Inflammatory macrophage treated with lipopolysaccharide for 4 hours (primary cell): Measurements from ENCODE around the gene COLQ.
"Not testable (repeated sequence)": the region's sequence is repeated elsewhere in the genome, so short reads cannot be mapped to it uniquely, and the experiment has no call there.

ENCODE experiments used
- DNase-seq: peaks from one replicate; pipeline ENCODE4 v3.0.0-alpha.2; 2020

COLQ gene

DNA sequence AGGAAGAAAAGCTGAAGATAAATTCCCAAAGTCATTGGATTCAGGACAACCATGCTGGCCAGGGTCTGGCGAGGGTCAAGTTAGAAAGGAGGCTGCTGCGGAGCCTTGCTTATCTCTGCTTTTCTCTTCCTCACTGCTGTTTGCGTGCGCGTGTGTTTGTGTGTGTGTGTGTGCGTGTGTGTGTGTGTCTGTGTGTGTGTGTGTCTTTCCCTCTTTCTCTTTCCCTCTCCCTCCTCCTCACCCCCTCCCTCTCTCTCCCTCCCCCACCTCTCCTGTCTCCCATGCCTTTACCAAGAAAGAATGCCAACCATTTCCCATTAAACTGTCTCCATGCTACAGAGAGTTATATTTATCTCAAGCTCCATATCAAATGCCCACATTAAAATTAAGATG is at the start of gene COLQ:
Gene COLQ, minus strand, starts transcription at position 134 of the 393 bp plus-strand sequence. Its CDS starts 81 bp downstream, at position 53.
- DNase-seq, result no peak

DNA sequence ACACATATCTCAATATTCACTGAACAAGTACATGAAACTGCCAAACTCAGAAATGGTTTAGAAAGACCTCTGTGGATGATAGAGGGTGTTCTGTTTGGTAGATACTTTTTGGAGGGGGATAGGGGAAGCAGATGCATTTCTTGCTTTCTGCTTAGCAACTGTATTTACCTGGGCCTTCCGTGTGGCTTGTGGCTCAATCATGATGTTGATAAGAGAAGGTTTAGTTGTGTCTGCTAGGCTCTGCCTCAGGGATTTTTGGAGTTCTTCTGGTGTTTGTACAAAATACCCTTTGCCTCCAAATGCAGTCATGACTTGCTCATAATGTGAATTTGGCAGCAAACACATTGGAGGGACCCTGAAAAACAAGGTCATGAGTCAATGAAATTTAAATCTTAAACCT is 41.7 kb upstream of the COLQ start:
- DNase-seq, result no peak

DNA sequence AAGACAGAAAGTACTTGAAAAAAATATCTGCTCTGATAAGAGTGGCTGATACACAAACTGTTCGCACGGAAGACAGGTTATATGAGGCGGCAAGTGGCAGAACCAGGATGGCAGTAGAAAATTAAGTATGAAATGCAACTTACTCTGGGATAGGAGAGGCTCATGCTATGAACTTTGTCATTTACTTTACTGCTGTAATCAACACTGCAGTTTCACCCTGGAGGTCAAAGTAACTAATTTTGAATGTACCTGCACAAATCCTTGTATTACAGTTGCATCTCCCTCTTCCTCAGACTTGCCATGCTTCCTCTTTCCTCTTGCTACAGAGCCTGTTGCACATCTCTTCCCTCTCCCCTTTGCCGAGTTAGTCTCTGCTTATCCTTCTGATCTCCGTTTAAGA is 41.1 kb upstream of the COLQ start:
- DNase-seq, result no peak

DNA sequence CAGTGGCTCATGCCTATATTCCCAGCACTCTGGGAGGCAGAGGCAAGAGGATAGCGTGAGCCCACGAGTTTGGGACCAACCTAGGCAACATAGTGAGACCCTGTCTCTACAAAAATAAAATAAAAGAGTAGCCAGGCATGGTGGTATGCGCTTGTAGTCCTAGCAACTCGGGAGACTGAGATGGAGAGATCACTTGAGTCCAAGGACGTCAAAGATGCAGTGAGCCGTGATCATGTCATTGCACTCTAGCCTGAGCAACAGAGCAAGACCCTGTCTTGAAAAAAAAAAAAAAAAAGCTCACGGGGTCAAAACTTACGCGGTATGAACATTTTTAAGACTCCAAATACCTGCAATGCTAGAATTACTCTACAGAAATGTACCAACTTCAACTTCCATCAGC is 37.1 kb upstream of the COLQ start:
- no peak for DNase-seq

DNA sequence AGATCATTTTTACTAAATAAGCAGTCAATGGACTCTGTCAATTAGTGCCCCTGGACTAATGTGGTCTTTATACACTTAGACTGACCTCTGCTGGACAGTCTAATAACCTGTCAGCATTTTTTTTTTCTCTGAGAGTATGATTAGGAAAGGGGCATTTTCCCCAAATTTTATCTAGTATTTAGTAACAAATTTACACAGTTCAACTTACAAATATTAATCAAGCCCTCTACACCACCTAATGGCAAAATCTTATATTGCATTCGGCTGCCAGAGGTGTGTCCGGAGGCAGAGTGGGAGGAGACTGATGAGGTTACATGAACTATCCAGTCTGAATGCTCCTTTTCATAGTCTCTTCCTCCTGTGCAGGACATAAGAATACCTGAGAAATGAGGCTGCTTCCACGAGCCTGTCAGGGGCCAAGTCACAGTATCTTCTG is 36.0 kb upstream of the COLQ start:
- DNase-seq, result peak; percentile 88

DNA sequence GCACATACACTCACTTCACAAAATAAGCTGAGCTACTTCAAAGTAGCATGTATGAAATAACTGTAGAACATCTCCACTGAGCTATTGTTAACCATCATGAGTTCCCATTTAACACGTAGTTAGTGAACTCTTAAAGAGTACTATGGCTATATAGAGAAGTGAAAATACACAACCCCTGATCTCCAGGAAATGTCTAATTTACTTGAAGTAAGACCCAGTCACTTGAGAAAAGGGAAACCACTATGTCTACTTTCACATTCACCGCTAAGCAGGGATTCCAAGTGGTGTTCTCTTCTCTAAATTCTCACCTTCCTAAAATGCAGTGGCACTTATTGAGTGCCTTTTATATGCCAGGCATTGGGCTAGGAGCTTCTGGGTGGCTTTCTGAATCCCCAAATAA is 35.0 kb upstream of the COLQ start:
- DNase-seq, result peak; percentile 97

DNA sequence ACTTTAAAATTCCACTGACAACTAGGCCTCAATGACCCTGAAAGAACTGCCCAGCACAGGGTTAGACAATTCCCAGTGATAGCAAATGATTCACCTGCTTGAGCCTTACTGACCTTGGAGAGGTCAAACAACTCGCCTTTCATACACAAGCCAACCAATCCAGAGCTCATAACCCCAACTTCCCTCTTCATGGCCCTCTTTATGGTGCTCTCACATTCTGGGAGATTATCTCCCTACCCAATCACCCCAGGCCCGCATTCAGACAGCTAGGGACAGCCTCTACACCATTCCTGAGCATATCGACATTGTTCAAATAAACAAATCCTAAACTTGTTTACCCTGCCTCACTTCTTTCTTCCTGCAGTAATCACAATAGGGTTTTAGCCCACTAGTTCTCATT is 32.2 kb upstream of the COLQ start:
- no peak for DNase-seq

DNA sequence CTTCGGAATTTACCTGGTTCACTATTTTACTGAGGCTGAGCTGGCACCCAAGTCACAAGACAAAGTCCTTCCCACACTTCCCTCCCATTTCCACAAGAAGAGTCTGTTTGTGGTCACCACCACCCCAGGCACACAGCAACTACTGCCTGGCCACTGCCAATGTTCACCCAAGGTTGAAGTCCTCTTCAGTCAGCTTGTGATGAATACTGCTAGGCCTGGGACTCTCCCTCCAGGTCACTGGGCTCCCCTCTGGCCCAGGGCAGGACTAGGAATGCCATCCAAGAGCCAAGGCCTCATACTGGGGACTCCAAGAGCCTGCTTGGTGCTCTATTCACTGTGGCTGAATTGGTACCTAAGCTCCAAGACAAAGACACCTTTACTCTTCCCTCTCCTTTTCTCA is 30.4 kb upstream of the COLQ start:
- no peak for DNase-seq

DNA sequence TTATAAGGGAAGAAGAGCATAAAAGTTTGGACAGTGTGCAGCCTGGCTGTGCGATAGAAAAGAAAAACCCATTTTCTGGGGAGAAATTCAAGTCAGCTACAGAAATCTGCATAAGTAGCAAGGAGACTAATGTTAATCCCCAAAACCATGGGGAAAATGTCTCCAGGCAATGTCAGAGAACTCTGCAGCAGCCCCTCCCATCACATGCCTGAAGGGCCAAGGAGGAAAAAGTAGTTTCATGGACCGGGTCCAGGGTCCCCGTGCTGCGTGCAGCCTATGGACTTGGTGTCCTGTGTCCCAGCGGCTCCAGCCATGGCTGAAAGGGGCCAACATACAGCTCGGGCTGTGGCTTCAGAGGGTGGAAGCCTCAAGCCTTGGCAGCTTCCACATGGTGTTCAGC is 28.3 kb upstream of the COLQ start:
- DNase-seq, result no peak

DNA sequence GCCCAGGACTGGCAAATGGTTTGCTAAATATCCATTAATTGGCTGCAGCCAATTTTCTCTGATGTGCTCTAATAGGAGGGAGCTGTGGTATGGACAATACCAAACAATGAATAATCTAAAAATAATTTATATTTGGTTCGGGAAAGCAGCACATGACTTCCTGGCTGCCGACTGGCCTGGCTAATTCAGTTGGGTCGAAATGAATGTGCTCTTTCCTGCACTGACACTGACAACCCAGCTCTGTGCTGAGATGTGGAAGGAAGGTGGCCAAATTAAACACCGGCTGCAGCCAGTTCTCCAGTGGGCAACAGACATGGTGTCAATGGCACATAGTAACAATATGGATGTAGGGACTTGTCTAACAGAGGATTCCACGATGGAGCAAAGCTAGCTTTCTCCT is 21.1 kb upstream of the COLQ start:
- no peak for DNase-seq

DNA sequence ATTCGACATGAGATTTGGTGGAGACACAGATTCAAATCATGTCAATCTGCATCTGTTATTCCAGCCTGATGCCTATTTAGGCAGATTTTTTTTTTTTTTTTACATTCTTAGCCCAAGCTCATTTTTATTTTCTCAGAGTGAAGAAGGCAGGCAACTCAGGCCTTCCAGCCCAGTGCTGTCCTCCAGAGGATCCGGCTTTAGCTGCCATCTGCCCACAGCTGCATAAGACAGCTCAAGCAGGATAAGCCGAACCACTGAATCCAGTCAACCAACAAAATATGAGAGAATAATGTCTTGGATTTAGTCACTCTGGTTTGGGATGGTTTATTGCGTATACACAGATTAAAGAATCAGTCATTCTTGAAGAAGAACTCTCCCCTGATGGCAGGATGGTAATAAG is 19.9 kb upstream of the COLQ start:
- no peak for DNase-seq

DNA sequence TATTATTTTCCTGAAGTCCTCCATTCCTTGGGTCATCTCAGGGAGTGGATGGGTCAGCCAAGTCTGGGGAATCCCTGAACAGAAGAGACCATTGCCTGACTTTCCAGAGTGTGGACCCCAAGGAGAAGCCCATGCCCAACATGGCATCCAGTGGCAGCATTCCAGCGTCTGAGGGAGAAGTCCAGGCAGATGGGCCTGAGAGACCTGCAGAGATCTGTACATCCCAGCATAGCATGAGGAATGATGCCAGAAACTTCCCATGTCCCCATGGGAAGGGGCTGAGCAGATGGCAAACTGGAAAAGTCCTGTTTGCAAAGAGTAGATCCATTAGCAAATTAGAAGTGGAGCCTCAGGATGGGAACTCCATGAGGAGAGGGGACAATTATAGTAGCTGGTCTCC is 17.6 kb upstream of the COLQ start:
- no peak for DNase-seq

DNA sequence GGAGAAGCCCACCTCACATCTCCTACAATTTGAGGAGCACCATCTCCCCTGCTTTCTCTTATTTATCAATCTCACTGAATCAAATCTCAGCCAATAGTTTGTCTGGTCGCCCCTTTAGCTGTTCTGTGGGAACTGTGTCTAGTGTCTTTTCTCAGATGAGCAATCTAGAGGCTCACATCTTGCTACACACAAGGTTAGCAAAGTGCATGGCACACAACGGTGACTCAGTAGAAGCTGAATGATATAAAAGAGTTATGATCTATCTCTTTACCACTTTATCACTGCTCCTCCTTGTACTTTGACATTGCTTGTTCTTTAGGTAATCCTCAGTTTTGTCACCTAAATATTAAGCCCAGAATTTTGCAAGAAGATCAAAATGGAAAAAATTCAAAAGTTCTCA is 16.8 kb upstream of the COLQ start:
- no peak for DNase-seq

DNA sequence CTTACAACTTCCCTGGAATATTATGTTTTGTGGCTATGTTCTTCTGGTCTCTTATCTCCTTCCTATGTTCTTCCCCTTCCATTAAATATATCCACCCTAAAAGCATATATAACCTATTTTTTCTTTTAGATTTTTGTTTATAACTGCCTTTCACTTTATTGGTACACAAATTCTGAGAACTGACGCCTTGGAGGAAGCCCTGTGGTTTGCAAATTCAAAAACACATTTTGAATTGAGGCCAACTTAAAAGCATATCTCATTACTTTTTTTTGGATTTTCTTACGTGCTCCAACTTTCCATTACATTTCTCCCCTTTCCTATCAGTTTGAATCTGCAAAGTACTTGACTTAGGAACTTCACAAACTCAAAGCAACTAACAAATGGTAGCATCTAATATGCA is 15.3 kb upstream of the COLQ start:
- DNase-seq, result no peak

DNA sequence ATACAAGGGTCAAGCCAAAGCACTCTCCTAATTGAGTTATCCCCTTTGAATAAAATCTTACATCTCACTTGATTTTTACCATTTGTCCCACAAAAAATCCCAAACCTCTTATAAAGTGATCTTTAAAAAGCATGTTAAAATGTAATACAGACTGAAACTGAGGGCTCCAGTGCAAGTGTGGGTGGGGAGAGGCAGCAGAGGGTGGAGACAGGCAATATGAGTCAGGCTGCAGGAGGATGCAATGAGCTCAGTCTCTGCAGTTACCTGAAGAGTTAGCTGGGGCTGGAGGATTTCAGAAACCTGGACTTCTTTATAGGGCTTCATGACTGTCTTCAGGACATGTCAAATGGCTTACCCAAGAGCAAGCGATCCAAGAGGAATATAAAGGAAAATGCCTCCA is 14.2 kb upstream of the COLQ start:
- peak; percentile 64 for DNase-seq

DNA sequence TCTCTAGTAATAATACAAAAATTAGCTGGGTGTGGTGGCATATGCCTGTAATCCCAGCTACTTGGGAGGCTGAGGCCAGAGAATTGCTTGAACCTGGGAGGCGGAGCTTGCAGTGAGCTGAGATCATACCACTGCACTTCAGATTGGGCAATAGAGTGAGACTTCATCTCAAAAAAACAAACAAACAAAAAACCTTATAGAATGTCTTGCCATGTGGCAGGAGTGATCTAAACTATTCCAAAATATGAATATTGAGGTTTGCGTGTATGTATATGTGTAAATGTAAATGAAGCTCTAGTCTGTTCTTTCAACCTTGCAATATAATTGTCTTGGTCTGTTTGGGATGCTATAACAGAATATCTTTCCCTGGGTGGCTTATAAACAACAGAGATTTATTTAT is 11.1 kb upstream of the COLQ start:
- DNase-seq, result not testable (repeated sequence)

DNA sequence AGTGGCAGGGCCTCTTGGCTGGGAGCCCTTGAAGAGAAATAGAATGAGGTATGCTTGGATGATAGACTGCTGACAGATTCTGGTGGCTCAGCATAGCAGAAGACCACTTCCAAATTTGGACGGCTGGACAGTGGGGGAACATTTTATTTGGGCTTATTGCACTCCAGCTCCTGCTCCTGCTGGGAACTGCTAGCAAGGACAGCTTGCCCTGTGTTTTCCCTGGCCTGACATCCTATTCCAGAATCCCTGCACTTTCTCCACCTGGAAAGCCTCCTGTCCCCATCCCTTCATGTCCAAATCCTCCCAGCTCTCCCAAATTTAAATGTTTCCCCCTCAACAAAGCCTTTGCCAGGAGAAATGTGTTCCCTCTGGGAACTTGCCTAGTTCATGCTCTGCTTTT is 9.8 kb upstream of the COLQ start:
- DNase-seq, result no peak

DNA sequence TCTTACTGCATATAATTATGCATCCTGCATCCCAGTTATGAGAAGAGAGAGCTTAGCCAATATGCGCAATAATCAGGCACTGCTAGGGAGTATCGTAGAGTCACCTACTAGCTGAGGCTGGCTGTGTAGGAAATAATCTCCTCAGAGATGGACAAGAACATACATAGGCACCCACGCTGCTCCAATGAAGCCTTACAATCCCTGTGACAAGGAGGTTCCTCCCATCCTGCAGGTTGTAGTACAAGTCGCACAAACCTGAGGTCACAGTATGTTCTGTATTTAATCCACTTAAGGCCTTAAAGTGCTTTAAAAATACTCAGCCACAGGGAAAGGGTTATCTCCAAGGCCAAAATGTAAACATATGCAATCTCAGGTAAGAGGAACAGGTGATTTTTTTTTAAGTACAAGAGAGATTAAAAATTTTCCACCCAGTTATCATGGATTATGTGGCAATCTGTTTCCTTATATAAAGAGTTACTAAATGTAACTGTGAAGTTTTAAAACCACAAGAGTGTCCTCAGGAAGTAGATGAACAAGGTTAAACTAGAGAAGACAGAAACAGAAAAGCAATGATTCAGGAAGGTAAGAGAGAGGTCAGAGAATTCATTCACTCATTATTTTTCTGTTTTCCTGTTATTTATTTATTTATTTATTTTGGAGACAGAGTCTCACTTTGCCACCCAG is 7.5 kb upstream of the COLQ start:
- no peak for DNase-seq

DNA sequence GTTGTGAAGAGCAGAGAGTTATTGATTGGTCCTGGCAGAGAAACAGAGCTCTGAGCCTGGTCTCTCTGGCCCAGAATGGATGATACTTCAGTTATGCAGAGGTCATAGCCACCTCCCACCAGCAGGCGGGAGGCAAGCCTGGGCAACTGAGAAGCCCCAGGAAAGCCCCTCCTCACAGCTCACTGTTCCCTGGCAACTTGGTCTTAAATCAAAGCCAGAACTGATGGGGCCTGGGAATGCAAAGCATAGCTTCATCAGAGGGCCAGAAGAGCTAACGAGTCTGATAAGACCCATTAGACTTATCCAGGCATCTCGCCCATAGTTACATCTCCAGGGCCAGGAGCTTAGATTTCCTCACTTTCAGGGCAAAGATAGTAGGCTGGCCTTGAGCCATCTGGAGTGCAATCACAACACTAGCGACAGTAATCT is 5.5 kb upstream of the COLQ start:
- no peak for DNase-seq

DNA sequence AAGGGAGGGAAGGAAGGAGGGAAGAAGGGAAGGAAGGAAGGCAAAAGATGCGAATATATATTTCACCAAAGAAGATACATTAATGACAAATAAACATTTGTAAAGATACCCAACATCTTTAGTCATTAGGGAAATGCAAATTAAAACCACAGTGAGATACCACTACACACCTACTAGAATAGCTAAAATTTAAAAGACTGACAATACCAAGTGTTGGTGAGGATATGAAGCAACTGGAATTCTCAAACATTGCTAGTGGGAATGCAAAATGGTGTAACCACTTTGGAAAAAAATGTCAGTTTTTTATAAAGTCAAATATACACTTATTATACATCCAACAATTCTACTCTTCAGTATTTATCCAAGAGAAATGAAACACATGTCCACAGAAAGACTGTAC is 4.3 kb upstream of the COLQ start:
- DNase-seq, result no peak

DNA sequence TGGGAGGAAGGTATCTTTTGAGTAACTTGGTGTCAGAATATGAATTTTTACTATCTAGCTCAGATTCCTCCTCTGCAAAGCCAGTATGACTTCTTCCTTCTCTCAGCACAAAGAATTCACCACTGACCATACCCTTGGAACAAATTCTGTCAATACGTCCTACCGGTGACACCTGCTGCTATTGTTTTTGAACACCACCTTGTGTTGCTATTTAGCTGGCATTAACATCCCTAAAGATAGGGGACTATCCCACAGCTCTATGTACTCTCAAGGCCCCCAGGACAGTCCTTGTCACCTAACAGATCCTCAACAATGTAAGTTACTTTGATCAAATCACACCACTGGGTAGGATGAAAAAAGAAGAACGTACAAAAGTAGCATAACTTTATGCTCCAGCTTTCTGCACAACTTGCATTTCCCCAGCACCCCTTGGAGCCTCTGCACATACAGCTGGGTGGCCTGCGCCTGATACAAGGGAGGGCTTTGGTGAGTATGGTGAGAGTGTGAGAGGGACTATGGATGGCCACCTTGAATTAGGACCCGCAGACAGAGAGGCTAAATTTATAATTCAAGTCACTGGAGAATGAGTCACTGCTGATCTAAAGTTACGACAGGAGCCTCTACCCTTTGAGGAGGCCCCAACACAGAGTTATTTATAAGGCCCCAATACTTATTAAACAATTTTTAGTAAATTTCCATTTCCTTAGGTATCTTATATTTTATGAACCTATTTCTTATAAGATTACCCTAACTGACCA is 2.3 kb upstream of the COLQ start:
- peak; percentile 39 for DNase-seq

DNA sequence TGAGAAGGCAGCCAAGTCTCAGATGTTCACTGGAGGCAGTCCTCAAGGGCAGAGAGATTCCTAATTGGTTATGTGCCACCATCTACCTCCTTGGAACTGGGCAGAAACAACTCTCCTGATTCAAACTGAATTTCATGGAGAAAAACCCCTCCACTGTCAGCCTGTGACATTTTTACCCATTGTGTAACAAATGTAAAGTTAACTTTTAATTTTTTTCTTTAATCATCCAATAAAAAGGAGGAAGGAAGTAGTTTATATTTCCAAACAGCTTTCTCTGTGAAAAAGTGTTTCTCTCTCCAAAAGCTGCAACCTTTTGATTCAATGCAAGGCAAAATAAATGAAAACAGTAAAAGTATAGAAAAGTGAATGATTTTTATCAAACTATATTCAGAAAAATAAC is 510 bp upstream of the COLQ start:
- DNase-seq, result peak; percentile 45

DNA sequence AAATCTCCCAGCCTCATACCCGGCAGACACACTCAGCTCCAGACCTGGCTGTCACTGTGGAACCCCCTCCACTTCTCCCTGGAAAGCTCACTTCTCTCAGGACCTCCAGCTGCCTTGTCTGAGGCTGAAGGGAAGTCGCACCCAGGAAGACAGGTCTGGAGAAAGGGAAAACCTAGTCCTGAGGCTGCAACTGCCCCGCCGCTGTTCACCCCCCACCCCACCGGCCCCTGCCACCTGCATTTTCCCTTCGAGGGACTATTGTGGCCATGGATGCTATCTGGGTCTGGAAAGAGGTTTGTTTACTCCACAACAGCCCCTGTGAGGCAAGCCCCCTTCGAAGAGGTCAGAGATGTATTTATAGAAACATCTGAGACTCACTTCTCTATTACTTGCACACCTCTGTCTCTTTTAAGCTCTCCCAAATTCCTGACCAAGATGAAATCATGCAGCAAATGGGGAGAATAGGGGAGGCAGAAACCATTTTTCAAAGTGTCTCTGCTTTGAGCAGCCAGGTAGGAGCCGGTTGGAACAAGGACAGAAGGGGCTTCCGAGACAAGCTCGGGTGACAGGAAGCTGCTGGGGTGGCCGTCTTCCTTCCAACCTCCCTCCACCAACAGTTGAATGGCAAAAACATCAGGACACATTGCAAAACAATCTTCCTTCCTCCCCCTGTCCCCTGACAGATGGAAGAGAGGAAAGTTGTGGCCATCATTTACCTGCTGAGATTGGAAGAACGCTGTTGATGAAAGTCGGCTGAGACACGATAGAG is 518 bp downstream of the COLQ start:
- peak; percentile 51 for DNase-seq

DNA sequence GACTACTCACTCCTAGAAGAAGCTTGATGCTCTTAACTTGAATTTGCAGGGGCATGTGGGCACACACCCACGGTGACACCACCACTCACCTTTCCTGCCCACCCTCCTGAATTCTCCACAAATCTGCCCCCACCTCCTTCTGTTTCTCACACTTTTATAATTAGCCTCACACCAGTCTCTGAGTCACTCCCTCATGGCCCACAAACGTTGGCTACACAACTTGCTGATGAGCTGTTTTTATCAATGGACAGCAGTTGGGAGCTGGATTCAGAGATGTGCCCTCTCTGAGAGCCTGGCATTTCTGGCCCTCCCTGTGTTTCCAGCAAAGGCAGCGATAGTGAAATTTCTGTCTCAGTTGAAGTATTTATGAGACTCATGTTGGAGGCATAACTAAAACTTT is 1.3 kb downstream of the COLQ start:
- peak; percentile 63 for DNase-seq
